Tibial nerve (tissue), 4 donors: ENCODE measurements around the gene CFD.

ENCODE experiments used
- CTCF ChIP-seq, 5 experiments: fragments of 200-600 bp in 3 of 5; fragments of 450-650 bp in 2 of 5; sonication (generic) in 3 of 5; IDR thresholded peaks; one replicate each; pipeline ENCODE4 v1.5.1; 2016 to 2019; ENCODE audit warnings: antibody characterized with exemption in 5 of 5, mild to moderate bottlenecking in 3 of 5, moderate library complexity in 2 of 5
- EP300 ChIP-seq, 2 donors: sonication (generic); formaldehyde crosslinking; IDR thresholded peaks; one replicate each; pipeline ENCODE4 v1.6.1; 2017; ENCODE audit warnings: antibody characterized with exemption in 2 of 2, mild to moderate bottlenecking in 1 of 2
- POLR2A ChIP-seq, 2 donors: fragments of 450-650 bp; IDR thresholded peaks; one replicate each; pipeline ENCODE4 v1.6.1; 2017; ENCODE audit warnings: antibody characterized with exemption in 2 of 2, mild to moderate bottlenecking in 2 of 2, moderate library complexity in 2 of 2

- TF ChIP-seq CTCF (IDR thresholded peaks at IDR 0.05) (no peak), EP300 (IDR thresholded peaks at IDR 0.05) (no peak), POLR2A (IDR thresholded peaks at IDR 0.05) (no peak)
Measured at GRCh38 chr19:827314-827709, 32.2 kb upstream of the CFD start.
